HG03025 (cell line): Measurements from ENCODE around the gene SNAPC5.
"Not testable (repeated sequence)": the region's sequence is repeated elsewhere in the genome, so short reads cannot be mapped to it uniquely, and the experiment has no call there.

Experiments used
- ATAC-seq: cut with Tn5 transposase; IDR thresholded peaks from one replicate; pipeline ENCODE4 v1.9.1; 2021; ENCODE audit warnings: mild to moderate bottlenecking, moderate library complexity; ENCODE audit not compliant: unreplicated experiment, low FRiP score

Gene SNAPC5

GRCh38 chr15:66497502-66498455 lies at the start of gene SNAPC5:
SNAPC5 (minus strand) TSS chr15:66497762; CDS start chr15:66497731, 31 bp downstream.
- ATAC-seq = peak; percentile 89

- ATAC-seq = no peak
Observed at GRCh38 chr15:66545255-66545654, 47.7 kb upstream of the SNAPC5 start.

- ATAC-seq = no peak
Observed at GRCh38 chr15:66542896-66543295, 45.3 kb upstream of the SNAPC5 start.

DNA sequence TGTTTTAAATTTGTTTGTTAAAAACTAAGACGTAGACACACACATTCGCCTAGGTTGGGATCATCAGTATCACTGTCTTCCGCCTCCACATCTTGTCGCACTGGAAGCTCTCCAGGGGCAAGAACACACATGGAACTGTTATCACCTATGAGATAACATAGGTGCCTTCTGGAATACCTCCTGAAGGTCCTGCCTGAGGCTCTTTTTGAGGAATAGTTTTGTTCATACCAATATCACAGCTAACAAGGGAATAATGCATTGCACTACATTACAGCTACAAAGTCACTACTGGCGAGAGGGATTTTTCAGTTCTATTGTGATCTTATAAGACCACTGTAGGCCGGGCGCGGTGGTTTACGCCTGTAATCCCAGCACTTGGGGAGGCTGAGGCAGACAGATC lies 37.5 kb upstream of the SNAPC5 start:
- ATAC-seq = no peak

DNA sequence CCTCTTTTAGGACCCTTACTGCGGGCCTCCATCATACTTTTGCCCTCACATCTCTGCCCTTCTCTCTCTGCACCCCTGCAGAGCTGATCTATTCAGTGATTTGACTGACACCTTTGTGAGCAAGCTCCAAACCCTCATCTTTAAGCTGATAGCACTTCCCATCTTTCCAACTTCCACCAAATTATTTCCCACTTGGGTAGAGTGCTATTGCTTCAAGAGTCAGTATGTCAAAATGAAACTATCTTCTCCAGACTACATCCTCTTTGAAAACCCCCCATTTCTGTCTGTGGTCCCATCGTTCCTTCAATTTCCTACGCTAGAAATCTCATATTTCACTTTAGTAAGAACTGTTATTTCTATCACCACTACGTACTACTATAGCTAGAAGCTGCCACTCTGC lies 27.3 kb upstream of the SNAPC5 start:
- no peak for ATAC-seq

GRCh38 chr15:66523926-66524325 lies 26.4 kb upstream of the SNAPC5 start:
- no peak for ATAC-seq

DNA sequence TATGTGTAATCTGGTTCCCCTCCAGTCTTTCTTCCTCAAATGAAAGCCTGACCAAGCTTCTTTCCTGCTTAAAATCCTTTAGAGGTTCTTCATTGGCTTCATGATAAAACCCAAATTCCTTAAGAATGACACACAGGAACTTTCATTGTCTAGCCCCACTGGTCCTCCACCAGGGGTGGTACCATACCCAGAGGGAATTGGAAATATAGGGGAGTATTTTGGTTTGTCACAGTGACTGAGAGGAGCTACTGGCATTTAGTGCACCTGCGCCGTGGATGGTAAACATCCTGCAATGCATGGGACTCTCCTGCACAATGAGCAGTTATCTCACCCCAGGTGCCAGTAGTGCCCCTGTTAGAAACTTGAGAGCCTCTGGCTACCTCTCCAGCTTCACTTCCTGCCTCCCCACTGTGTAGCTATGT lies 18.4 kb upstream of the SNAPC5 start:
- no peak for ATAC-seq

DNA sequence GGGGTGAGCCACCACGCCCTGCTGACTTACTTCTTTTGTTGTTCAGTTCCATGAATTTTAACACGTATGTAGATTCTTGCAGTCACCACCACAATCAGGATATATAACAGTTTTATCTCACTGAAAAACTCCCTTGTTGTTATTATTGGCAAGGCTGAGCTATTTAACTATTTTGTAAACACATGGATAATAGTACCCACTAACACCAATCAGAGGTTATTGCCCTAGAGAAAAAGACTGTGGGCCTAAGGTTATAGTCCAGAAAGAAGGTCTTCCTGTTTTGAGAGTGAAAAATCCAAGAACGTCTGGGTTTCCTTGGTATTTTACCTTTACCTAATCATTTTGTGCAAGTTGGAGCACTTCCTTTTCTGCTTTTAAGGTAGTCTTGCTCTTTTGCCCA lies 17.0 kb upstream of the SNAPC5 start:
- ATAC-seq = no peak

- ATAC-seq = no peak
Observed at GRCh38 chr15:66508293-66508883, 10.8 kb upstream of the SNAPC5 start.

DNA sequence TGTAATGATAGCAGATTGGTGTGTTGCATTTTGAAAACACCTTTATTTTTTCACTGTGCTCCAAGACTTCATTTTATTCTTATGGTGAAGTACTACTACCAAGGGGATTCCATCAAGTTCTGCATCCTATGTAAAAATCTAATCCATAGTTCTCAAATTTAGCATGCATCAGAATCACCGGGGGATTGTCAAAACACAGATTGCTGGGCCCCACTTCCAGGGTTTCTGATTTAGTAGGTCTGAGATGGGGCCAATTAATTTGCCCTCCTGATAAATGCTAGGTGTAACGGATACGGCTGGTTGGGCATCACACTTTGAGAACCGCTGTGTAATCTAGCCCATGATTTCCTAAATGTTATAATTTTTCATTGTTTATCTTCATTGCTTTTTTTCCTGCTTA lies 8.3 kb upstream of the SNAPC5 start:
- ATAC-seq = no peak

- no peak for ATAC-seq
Observed at GRCh38 chr15:66505430-66505811, 7.9 kb upstream of the SNAPC5 start.

GRCh38 chr15:66504563-66505429 lies 7.2 kb upstream of the SNAPC5 start, which contains the start of the genes RPL4 and ZWILCH:
RPL4 (minus strand) TSS chr15:66504855; CDS start chr15:66504790, 65 bp downstream.
ZWILCH (plus strand) TSS chr15:66505326; CDS start chr15:66505339, 13 bp downstream.
- peak; percentile 76 for ATAC-seq

DNA sequence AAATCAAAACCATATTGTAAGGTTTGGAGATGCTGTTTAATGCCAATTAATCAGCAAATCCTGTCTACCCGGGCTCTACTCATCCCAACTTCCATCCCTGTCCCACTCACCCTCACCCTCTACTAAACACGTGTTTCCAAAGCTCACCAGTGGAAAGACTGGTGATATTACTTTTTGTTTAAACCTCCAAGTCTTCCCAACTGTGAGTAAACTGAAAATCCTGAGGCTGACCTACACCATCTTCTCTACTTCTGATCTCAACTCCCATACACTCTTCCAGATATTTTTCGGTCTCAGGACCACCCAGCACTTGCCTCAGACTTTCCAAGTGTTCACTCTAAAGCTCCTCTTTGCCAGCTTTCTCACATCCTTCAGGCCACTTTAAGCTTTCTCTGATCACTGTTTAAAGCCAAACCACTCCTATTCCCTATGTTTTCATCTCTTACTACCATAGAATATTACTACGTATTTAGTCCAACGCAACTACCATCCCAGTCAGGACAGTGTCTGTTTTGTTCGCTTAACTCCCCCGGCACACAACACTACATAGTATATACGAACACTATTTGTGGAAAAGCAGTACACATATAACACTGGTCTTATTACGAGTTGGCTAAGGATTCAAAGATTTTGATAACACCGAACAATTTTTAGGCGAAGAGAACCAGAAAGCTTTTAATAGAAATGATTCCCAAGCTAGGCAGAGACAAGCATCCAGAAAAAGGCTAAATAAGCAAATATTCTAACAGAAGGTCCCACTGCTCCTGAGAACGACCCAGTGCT lies 6.4 kb upstream of the SNAPC5 start:
- no peak for ATAC-seq

GRCh38 chr15:66503041-66503648 lies 5.6 kb upstream of the SNAPC5 start:
- not testable (repeated sequence) for ATAC-seq

DNA sequence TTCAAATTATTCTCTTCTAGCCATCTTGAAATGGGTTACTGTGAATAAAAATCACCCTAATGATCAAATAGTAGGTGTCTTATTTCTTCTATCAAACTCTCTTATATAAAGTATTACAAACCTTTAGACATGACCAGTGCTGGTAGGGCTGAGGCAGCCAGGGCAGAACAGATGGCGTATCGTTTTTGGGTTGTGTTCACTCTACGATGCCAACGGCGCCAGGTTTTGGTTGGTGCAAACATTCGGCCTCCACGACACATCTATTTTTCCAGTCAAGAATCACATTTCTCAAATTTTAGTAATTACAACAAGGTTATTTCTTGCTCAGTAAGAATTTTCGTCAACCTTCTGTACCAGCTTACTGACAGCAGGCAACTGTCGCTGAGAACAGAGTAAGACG lies 4.9 kb upstream of the SNAPC5 start:
- no peak for ATAC-seq

DNA sequence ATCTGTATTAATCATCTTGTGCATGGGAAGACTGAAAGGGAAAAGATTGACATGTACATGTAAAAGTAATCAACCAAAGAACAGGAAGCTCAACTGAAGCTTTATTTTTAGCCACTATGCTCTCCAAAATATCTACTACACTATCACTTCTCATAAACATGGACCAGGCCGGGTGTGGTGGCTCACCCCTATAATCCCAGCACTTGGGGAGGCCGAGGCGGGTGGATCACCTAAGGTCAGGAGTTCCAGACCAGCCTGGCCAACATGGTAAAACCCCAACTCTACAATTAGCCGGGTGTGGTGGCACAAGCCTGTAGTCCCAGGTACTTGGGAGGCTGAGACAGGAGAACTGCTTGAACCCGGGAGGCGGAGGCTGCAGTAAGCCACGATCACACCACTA lies 2.8 kb upstream of the SNAPC5 start:
- not testable (repeated sequence) for ATAC-seq

- no peak for ATAC-seq
Observed at GRCh38 chr15:66498501-66499386, 1.2 kb upstream of the SNAPC5 start.

DNA sequence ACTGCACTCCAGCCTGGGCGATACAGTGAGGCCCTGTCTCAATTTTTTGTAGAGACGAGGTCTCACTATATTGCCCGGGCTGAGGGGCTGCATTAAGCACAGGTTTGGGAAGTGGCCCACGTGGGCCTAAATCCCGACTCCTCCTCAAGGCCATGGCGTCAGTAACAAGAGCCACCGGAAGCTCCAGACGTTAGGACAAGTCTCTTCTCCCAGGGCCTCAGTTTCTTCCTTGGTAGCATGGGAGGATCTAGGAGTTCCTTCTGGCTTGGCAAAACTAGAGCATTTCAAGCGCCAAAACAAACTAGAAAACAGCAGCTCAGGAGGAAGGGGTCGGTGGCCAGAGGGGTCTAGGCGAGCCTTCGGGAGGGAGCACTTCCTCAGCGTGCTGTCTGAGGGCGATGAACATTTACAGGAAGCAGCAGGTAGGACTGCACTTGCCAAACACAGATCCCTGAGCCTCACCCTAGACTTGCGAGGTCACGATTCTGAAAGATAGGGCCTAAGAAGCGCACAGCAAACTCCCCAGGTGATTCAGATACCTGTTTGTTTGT lies 536 bp downstream of the SNAPC5 start:
- no peak for ATAC-seq
